Uterus (tissue), 4 donors: Measurements from ENCODE around the gene GRID2. TPM values are rescaled to one million over a fixed set of nuclear protein-coding genes. Genes with fewer than 3 reads are reported as not detected.

Experiments
- DNase-seq, 2 donors: peaks; one replicate each; pipeline ENCODE4 v3.0.0-alpha.2; 2019 to 2020
- H3K27ac ChIP-seq, 2 donors: fragments of 200-600 bp; sonication (generic); 1 replicate in 1 of 2; 2 replicates in 1 of 2; pipeline ENCODE4 v1.5.1; 2016 to 2018
- H3K27me3 ChIP-seq, 2 donors: fragments of 200-600 bp; sonication (generic); one replicate each; pipeline ENCODE4 v1.5.1; 2018 to 2019; ENCODE audit warnings: control low read depth in 1 of 2
- H3K36me3 ChIP-seq, 2 donors: fragments of 200-600 bp; sonication (generic); one replicate each; pipeline ENCODE4 v1.5.1; 2019; ENCODE audit warnings: control low read depth in 1 of 2
- H3K4me1 ChIP-seq, 2 donors: fragments of 200-600 bp; sonication (generic); one replicate each; pipeline ENCODE4 v1.5.1; 2018 to 2019; ENCODE audit warnings: control low read depth in 1 of 2
- H3K4me3 ChIP-seq, 2 donors: fragments of 200-600 bp; sonication (generic); 1 replicate in 1 of 2; 2 replicates in 1 of 2; pipeline ENCODE4 v1.5.1; 2018 to 2019; ENCODE audit warnings: mild to moderate bottlenecking in 1 of 2
- H3K9me3 ChIP-seq, 2 donors: fragments of 200-600 bp; sonication (generic); one replicate each; pipeline ENCODE4 v1.5.1; 2019; ENCODE audit warnings: control low read depth in 1 of 2
- POLR2A ChIP-seq, 2 donors: fragments of 450-650 bp; IDR thresholded peaks; one replicate each; pipeline ENCODE4 v1.6.1; 2016; ENCODE audit warnings: antibody characterized with exemption in 2 of 2, mild to moderate bottlenecking in 1 of 2, moderate library complexity in 1 of 2
- intact Hi-C: fragments of 100-400 bp; cut with DNase I; formaldehyde crosslinking; loops from one replicate; pipeline ENCODE4 v1.15.1; 2023; ENCODE audit warnings: low total_unique reads
- total RNA-seq, 4 donors: library from RNA; depleted of rRNA in 3 of 4; stranded (reverse); fragments of >200 nt in 3 of 4; gene quantifications; one replicate each; pipeline versions ENCODE4 v1.1.0 to v1.2.4, GENCODE V29; 2014 to 2023
- TF ChIP-seq, protein P1 (sequence below), 4 experiments: fragments of 200-600 bp in 2 of 4; fragments of 450-650 bp in 2 of 4; sonication (generic) in 2 of 4; IDR thresholded peaks; one replicate each; pipeline ENCODE4 v1.5.1; 2016 to 2019; ENCODE audit warnings: antibody characterized with exemption in 4 of 4, mild to moderate bottlenecking in 2 of 4, moderate library complexity in 1 of 4
- donor health status: DM: yes; HTN: yes; CAD: no.

Gene GRID2
- total RNA-seq, 4 donors from 2014 or later: 0.27 to 33.3 (median 0.59) TPM; not detected in 1

DNA sequence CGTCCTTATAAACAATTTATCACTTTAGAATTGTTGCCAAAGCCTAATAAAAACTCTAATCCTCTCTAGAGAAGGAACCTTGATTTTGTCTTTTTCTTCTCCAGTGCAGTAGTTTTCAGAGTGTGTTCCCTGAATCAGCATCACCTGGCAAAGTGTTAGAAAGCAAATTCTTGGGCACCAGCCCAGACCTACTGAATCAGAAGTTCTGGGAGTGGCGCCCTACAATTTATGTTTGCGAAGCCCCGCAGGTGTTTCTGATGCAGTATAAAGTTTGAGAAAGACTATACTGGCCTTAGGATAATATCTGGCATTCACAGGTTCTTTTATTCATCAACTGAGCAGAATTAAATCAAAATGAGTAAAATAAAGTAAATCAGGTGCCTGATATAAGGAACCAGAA is 879.0 kb downstream of the GRID2 start:
- Histone ChIP-seq H3K4me1 (no peaks in the 10 kb centered on the region), H3K27ac (no peak overlapping the region), H3K4me3 (no peak overlapping the region), H3K27me3 (no peaks in the 10 kb centered on the region), H3K36me3 (no peaks in the 10 kb centered on the region), H3K9me3 (no peaks in the 10 kb centered on the region)
- intact Hi-C loops: no loop called here
- TF ChIP-seq, protein P1, sequence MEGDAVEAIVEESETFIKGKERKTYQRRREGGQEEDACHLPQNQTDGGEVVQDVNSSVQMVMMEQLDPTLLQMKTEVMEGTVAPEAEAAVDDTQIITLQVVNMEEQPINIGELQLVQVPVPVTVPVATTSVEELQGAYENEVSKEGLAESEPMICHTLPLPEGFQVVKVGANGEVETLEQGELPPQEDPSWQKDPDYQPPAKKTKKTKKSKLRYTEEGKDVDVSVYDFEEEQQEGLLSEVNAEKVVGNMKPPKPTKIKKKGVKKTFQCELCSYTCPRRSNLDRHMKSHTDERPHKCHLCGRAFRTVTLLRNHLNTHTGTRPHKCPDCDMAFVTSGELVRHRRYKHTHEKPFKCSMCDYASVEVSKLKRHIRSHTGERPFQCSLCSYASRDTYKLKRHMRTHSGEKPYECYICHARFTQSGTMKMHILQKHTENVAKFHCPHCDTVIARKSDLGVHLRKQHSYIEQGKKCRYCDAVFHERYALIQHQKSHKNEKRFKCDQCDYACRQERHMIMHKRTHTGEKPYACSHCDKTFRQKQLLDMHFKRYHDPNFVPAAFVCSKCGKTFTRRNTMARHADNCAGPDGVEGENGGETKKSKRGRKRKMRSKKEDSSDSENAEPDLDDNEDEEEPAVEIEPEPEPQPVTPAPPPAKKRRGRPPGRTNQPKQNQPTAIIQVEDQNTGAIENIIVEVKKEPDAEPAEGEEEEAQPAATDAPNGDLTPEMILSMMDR (IDR thresholded peaks at IDR 0.05): no peak
- no peak for TF ChIP-seq POLR2A (IDR thresholded peaks at IDR 0.05)
- DNase-seq: no peak

DNA sequence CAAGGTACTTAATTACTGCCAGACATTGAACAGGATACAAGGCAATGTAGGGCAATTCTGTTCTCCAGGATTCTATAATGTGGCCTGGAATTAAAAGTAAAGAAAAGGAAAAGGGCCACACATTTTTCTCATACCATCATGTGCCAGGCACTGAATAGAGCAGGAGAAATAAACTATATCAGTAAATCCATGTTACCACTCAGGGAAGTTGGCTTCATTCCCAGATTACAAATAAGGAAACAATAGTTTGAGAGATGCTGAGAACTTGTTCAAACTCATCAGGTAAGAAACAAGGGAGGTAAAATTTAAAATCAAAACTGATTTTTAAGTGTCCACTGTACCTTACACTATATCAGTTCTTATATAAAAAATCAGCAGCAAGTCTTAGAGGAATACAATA is 879.8 kb downstream of the GRID2 start:
- TF ChIP-seq, protein P1 (IDR thresholded peaks at IDR 0.05): no peak
- TF ChIP-seq POLR2A (IDR thresholded peaks at IDR 0.05): no peak
- Histone ChIP-seq H3K27ac (no peak overlapping the region), H3K4me1 (no peaks in the 10 kb centered on the region), H3K4me3 (no peak overlapping the region), H3K36me3 (no peaks in the 10 kb centered on the region), H3K9me3 (no peaks in the 10 kb centered on the region), H3K27me3 (no peaks in the 10 kb centered on the region)
- intact Hi-C loops: no loop called here
- no peak for DNase-seq

DNA sequence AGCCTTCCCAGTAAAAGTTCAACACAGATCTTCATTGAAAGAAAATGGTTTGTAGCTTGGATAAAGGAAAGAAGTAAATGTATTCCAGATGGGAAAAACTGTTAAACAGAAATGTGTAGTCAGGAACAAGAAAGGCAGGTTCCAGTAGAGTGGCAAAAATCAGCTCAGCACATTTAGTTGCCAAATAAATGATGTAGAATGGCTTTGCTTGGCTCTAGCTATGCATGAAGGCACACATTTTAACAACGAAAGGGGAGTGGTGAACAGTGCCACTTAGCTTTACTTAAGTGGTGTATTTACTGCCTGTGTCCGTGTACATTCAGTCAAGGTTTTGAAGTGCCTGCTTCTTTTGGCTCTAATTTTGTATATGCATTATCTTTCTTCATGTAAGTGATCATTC is 880.3 kb downstream of the GRID2 start:
- intact Hi-C loops: no loop called here
- DNase-seq: no peak
- Histone ChIP-seq H3K4me1 (no peaks in the 10 kb centered on the region), H3K27ac (no peak overlapping the region), H3K27me3 (no peaks in the 10 kb centered on the region), H3K9me3 (no peaks in the 10 kb centered on the region), H3K36me3 (no peaks in the 10 kb centered on the region), H3K4me3 (no peak overlapping the region)
- TF ChIP-seq, protein P1 (IDR thresholded peaks at IDR 0.05): no peak
- TF ChIP-seq POLR2A (IDR thresholded peaks at IDR 0.05): no peak

DNA sequence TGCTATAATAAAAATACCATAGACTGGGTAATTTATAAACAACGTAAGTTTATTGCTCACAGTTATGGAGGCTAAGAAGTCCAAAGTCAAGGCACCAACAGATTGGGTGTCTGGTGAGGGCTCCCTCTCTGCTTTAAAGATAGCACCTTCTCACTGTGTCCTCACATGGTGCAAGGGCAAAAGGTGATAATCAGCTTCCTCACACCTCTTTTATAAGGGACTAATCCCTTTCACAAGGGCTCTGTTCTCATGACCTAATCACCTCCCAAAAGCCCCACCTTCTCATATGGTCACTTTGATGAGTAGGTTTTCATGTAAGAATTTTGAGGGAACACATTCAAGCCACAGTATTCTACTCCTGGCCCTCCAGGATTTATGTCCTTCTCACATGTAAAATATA is 883.1 kb downstream of the GRID2 start:
- Histone ChIP-seq H3K9me3 (no peaks in the 10 kb centered on the region), H3K36me3 (no peaks in the 10 kb centered on the region), H3K27ac (no peak overlapping the region), H3K4me1 (no peaks in the 10 kb centered on the region), H3K4me3 (no peak overlapping the region), H3K27me3 (no peaks in the 10 kb centered on the region)
- TF ChIP-seq, protein P1 (IDR thresholded peaks at IDR 0.05): no peak
- TF ChIP-seq POLR2A (IDR thresholded peaks at IDR 0.05): no peak
- DNase-seq: no peak
- intact Hi-C loops: no loop called here

DNA sequence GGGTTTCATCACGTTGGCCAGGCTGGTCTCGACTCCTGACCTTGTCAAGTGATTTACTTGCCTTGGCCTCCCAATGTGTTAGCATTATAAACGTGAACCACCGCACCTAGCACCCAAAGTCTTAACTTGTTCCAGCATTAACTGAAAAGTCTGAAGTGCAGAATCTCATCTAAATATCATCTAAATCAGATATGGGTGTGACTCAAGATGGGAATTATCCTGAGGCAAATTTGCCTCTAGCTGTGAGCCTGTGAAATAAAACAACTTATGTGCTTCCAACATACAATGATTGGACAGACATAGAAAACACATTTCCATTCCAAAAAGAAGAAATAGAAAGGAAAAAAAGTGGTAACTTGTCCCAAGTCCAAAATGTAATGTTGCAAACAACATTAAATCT is 883.7 kb downstream of the GRID2 start:
- intact Hi-C loops: no loop called here
- H3K36me3 ChIP-seq: no peaks in the 10 kb centered on the region
- H3K9me3 ChIP-seq: no peaks in the 10 kb centered on the region
- DNase-seq: no peak
- H3K27me3 ChIP-seq: no peaks in the 10 kb centered on the region
- H3K27ac ChIP-seq: no peak overlapping the region
- no peak overlapping the region for H3K4me3 ChIP-seq
- no peak for TF ChIP-seq POLR2A (IDR thresholded peaks at IDR 0.05)
- TF ChIP-seq, protein P1 (IDR thresholded peaks at IDR 0.05): no peak
- H3K4me1 ChIP-seq: no peaks in the 10 kb centered on the region
